GM12891 (cell line): Measurements from ENCODE around the gene FURIN.
"Not testable (repeated sequence)": the region's sequence is repeated elsewhere in the genome, so short reads cannot be mapped to it uniquely, and the experiment has no call there.

Experiments
- DNase-seq: peaks from one replicate; pipeline ENCODE4 v3.0.0; 2011; ENCODE audit warnings: low spot score; ENCODE audit not compliant: insufficient read length
- FAIRE-seq: peaks from 2 replicates; lab custom pipeline; 2011; peaks lifted over from hg19 to GRCh38; lab: Jason Lieb, UNC
- PAX5 ChIP-seq: IDR thresholded peaks from 2 replicates; pipeline ENCODE4 v1.6.1; 2011; ENCODE audit warnings: low read length, moderate library complexity, mild to moderate bottlenecking; ENCODE audit not compliant: insufficient read depth, severe bottlenecking
- POLR2A ChIP-seq: IDR thresholded peaks from 2 replicates; pipeline ENCODE4 v1.6.1; 2011; ENCODE audit warnings: low read depth, low read length, control low read depth
- POLR2AphosphoS5 ChIP-seq: IDR thresholded peaks from 2 replicates; pipeline ENCODE4 v1.6.1; 2011; ENCODE audit warnings: low read depth, low read length, control low read depth
- POU2F2 ChIP-seq: IDR thresholded peaks from 2 replicates; pipeline ENCODE4 v1.6.1; 2011; ENCODE audit warnings: low read depth, mild to moderate bottlenecking, control low read depth, low read length, moderate library complexity
- SPI1 ChIP-seq: IDR thresholded peaks from 2 replicates; pipeline ENCODE4 v1.6.1; 2011; ENCODE audit warnings: low read depth, low read length, control low read depth
- TAF1 ChIP-seq: IDR thresholded peaks from 2 replicates; pipeline ENCODE4 v1.6.1; 2011; ENCODE audit warnings: low read depth, low read length, control low read depth

Gene FURIN

DNA sequence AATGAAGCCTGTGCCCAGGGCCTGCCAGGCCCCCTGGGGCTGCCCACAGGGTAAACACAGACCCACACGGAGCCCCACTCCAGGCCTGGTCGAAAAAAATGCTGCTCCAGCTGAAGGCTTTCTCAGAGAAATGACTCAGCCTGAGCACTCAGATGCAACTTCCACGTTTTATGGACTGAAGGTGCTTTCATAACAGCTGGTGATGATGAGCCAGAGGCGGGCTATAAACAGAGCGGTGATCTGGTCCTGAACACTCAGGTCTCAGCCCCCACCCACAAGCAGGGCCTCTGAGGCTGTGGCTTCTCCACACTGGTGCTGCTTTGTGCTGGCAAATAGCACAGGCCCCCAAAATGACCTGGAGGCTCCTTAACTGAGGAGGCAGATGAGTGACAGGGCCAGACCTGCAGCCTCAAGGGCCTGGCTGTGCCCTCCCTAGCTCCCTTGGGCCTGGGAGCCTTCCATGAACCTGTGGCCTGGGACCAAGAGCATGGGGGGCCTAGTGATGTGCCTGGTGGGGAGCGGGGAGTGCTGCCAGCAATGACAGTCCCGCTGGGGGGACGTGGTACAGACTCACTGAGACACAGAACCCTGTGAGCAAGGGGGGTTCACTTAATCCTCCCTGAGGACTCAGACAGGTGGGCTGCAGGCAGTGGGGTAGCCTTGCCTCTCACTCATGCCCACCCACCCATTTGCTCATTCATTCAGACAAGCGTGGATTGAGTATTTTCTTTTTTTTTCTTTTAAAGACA, 23.0 kb upstream of the FURIN start:
- FAIRE-seq (peak; percentile 84), DNase-seq (peak; percentile 50)
- no peak for TF ChIP-seq PAX5
- TF ChIP-seq TAF1 = no peak
- no peak for TF ChIP-seq POLR2A
- TF ChIP-seq SPI1 = no peak
- no peak for TF ChIP-seq POU2F2
- TF ChIP-seq POLR2AphosphoS5 = no peak

DNA sequence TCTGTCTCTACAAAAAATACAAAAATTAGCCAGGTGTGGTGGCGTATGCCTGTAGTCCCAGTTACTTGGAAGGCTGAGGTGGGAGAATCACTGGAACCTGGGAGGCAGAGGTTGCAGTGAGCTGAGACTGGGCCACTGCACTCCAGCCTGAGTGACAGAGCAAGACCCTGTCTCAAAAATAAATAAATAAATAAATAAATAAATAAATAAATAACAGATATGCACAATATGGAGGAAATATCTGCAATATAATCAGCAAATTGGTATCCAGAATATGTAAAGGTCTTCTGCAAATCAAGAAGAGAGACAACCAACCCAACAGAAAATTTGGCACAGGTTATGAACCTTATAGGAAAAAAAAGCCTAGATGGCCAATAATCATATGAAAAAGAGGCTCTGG, 19.0 kb upstream of the FURIN start:
- not testable (repeated sequence) for DNase-seq, FAIRE-seq

DNA sequence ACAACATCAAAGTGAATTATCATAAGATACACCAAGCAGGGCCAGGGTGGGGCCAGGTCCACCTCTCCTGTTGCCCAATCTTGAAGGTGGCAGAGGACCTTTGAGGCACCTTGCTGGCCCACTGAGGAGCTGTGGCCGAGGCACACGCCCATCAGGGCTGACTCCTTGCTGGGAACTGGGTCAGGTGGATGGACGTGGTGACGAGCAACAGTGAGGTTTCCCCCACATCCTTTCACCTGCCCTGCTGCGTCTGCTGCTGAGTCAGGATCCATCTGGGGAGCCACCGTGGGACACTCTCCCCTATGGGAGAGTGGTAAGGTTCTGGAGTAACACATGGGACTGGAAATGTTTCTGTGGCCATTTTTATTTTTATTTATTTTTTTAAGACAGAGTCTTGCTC, 17.3 kb upstream of the FURIN start:
- FAIRE-seq = peak; percentile 20
- DNase-seq = no peak
- TF ChIP-seq POLR2AphosphoS5 (no peak), POLR2A (no peak), PAX5 (no peak), SPI1 (no peak), TAF1 (no peak), POU2F2 (no peak)

DNA sequence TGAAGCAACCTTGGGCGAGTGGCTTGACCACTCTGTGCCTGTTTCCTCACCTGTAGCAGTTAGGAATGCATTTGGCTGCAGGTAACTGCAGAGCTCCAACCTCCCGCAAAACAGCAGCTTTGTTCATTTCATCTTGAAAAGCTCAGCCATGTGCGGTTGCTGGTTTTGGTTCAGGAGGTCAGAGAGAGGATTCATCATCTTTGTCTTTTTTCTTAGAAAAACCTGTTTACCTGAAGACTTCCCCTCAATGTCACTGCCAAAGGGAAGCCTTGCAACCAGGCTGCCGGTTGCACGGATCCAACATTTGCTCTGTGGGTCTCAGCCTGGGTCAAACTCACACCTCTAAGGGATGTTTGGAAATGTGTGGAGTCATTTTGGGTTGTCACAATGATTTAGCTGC, 16.4 kb upstream of the FURIN start:
- peak; percentile 5 for FAIRE-seq

DNA sequence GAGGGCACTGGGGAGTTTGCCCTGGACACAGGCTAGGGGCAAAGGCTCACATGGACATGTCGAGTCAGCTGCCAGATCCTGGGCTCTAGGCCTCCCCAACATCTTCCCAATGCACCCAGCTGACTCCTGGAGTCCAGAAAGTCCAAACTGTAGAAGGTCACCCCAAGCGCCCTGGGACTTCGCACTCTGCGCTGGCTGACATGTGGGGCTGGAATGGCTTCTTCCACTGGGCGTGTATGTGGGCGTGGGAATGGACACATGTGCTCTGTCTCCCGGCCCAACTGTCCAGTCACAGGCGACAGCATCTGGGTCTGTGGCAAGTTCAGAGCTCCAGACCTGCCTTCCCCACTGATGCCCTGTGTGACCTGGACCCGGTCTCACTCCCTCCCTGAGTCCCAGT, 13.2 kb upstream of the FURIN start:
- DNase-seq (no peak), FAIRE-seq (no peak)
- no peak for TF ChIP-seq POLR2AphosphoS5
- no peak for TF ChIP-seq SPI1
- no peak for TF ChIP-seq PAX5

More for the DNA sequence above, 16.4 kb upstream of the FURIN start:
- TF ChIP-seq POLR2AphosphoS5 (no peak), POU2F2 (no peak), SPI1 (no peak), TAF1 (no peak)
- DNase-seq = no peak

DNA sequence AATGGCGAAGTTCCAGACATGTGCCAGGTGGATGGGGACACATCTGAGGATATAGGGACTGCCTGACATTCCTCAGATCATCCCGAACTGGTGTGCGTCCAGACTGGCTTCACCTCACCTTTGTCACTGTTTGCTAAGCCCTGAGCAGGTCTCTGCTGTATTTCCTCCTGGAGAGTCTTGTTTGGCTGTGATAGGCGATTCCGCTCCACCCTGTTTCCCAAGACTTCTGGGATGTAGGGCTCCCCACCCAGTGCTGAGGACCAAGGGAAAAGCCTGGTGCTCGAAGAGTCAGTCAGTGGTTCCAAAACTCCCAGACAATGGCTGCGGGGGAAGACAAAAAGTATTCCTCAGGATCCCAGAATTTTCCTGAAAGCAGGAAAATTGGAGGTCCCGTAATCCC, 11.1 kb upstream of the FURIN start:
- TF ChIP-seq POLR2AphosphoS5 (no peak), POU2F2 (no peak), TAF1 (no peak), POLR2A (no peak), SPI1 (no peak), PAX5 (no peak)
- FAIRE-seq (no peak), DNase-seq (no peak)

DNA sequence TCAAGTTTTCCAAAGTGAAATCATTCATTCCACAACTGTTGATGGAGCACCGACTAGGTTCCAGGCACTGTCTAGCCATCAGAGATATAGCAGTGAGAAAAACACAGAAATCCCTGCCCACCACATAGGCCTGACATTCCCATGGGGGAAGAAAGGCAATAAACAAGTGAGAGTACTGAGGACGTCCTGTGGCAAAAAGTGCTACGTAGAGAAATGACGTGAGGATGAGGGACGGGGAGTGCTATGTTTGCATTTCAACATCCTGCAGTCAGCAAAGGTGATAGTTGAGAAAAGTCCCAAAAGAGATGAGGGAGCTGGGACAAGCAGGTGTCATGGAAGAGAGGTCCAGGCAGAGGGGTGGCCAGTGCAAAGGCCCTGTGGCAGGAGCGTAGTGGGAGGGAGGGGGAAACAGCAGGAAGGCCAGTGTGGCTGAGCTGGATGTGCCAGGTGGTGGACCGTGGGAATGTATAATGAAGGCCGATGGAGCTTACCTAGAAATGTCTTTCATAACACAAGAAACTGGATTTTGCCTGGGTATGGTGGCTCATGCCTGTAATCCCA, 10.4 kb upstream of the FURIN start:
- DNase-seq (no peak), FAIRE-seq (no peak)
- no peak for TF ChIP-seq POLR2A
- no peak for TF ChIP-seq POLR2AphosphoS5
- TF ChIP-seq TAF1 = no peak
- TF ChIP-seq SPI1 = no peak
- TF ChIP-seq PAX5 = no peak

DNA sequence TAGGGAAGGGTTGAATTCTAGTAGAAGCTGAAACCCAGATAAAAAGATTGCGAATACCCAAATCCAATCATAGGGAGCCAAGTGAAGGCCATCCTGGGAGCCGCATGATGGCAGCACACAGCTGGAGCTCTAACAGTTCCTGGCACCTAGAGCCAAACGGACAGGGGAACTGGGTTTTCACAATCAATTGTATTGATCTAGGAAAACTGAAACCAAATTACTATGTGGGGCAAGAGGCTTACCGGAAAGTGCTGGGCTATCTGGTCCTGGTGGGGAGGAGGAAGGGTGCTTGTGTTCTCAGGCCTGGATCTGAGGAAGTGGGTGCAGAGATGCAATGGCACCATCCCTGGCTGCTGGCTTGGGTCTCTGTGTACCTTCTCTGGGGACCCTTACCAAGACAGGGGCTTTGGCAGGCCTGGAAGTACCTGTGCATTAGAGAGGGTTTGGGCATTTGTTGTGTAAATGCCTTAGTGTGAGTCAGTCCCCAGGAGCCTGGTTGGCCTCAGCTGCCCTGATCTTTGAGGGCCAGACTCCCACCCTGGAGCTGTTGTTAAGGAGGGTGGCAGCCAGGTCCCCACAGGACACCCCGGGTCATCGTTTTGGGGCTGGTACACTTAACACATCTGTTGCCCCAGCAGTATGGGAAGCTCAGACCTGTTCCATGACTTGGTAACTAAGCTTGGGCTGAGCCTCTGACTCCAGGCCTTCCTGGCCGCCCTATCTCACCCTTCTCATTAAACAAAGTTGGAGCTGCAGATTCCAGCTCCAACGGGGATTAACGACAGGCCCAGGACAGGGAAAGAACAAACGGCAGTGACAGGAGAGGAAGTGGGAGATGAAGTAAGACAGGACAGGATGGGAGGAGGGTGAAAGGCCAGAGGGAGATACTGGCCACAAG, 8.9 kb upstream of the FURIN start:
- DNase-seq = no peak

DNA sequence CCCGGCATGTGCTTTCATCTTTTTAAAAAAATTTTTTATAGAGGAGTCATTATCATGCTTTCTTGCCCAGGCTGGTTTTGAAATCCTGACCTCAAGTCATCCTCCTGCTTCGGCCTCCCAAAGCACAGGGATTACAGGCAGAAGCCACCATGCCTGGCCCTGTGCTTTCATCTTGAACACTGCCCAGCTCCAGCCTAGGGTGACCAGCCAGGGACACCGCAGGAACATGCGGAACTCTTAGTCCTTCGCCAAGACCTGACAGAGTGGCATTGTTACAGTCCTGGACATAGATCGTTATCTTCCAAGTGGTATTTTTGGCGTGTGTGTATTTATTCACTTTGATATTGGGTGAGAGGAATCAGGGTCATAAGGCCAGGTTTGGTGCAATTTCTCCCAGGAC, 7.9 kb upstream of the FURIN start:
- DNase-seq (no peak), FAIRE-seq (no peak)
- TF ChIP-seq PAX5 (no peak), TAF1 (no peak), SPI1 (no peak), POLR2AphosphoS5 (no peak), POU2F2 (no peak), POLR2A (no peak)

More for the DNA sequence above, 8.9 kb upstream of the FURIN start:
- no peak for FAIRE-seq
- no peak for TF ChIP-seq SPI1
- no peak for TF ChIP-seq TAF1
